K562 (cell line): ENCODE data around the gene ATG14. TPM values are rescaled to one million over a fixed set of nuclear protein-coding genes. Genes with fewer than 3 reads are reported as not detected.

Experiments
- AFF4 ChIP-seq: sonication (generic); formaldehyde crosslinking; IDR thresholded peaks from 2 replicates; pipeline ENCODE4 v1.8.0; 2023; ENCODE audit warnings: mild to moderate bottlenecking, missing genetic modification reagents
- BCOR ChIP-seq: fragments of 450-650 bp; IDR thresholded peaks from 2 replicates; pipeline ENCODE4 v1.6.1; 2016
- BHLHE40 ChIP-seq: IDR thresholded peaks from 2 replicates; pipeline ENCODE4 v1.6.1; 2011; ENCODE audit warnings: low read length, improper control_type of control experiment
- LEF1 ChIP-seq: fragments of 450-650 bp; IDR thresholded peaks from 2 replicates; pipeline ENCODE4 v1.6.1; 2016; ENCODE audit warnings: mild to moderate bottlenecking
- PHTF2 ChIP-seq: fragments of 250-450 bp; sonication (Bioruptor Pico); IDR thresholded peaks from 2 replicates; pipeline ENCODE4 v1.5.0; 2021; ENCODE audit warnings: mild to moderate bottlenecking
- RAD21 ChIP-seq, 2 experiments: fragments of 250-450 bp in 1 of 2; fragments of 450-650 bp in 1 of 2; sonication (Bioruptor Pico) in 1 of 2; formaldehyde crosslinking in 1 of 2; IDR thresholded peaks in 1 of 2; conservative IDR thresholded peaks in 1 of 2; 2 replicates each; pipeline versions ENCODE4 v1.4.0 to v1.8.0; 2020 to 2022; ENCODE audit warnings: mild to moderate bottlenecking in 2 of 2, moderate library complexity in 1 of 2
- RBM17 ChIP-seq: fragments of 200-400 bp; formaldehyde crosslinking; IDR thresholded peaks from 2 replicates; pipeline ENCODE4 v1.6.1; 2017; ENCODE audit warnings: low read depth, mild to moderate bottlenecking, low read length, borderline replicate concordance
- RBM34 ChIP-seq: fragments of 200-400 bp; formaldehyde crosslinking; IDR thresholded peaks from 2 replicates; pipeline ENCODE4 v1.6.1; 2018; ENCODE audit warnings: low read length, borderline replicate concordance; ENCODE audit not compliant: insufficient read depth
- REST ChIP-seq, 2 experiments: fragments of 450-650 bp; formaldehyde crosslinking in 1 of 2; IDR thresholded peaks; 2 replicates each; pipeline versions ENCODE4 v1.4.0 to v1.6.1; 2014 to 2020; ENCODE audit warnings: mild to moderate bottlenecking in 2 of 2, borderline replicate concordance in 1 of 2, low read depth in 1 of 2
- TRIM24 ChIP-seq, 2 experiments: fragments of 450-650 bp; IDR thresholded peaks; 2 replicates each; pipeline ENCODE4 v1.6.1; 2016
- VEZF1 ChIP-seq: fragments of 200-800 bp; sonication (Bioruptor generic); IDR thresholded peaks from 2 replicates; pipeline ENCODE4 v1.6.1; 2017; ENCODE audit warnings: missing genetic modification characterization, missing compliant biosample characterization
- ZNF24 ChIP-seq: fragments of 450-650 bp; IDR thresholded peaks from 2 replicates; pipeline ENCODE4 v1.6.1; 2016
- ZNF263 ChIP-seq: sonication (generic); formaldehyde crosslinking; IDR thresholded peaks from 2 replicates; pipeline ENCODE4 v1.8.0; 2022; ENCODE audit warnings: mild to moderate bottlenecking, missing genetic modification reagents, borderline replicate concordance
- polyA plus RNA-seq, 8 experiments: library from polyadenylated mRNA; depleted of rRNA in 4 of 8; stranded (reverse) in 5 of 8; unstranded in 3 of 8; fragments of >200 nt; fragmentation: Nextera tagmentation in 2 of 8; fragmentation: Illumina TruSeq in 1 of 8; extraction: Ambion mirVana in 2 of 8; extraction: Trizol in 1 of 8; gene quantifications; 2 replicates each; pipeline versions ENCODE4 v1.2.1 to v1.2.3, GENCODE V29; 2011 to 2014; ENCODE audit warnings: inconsistent platforms in 1 of 8, missing spikeins in 1 of 8
- total RNA-seq, 7 experiments: library from RNA; depleted of rRNA in 6 of 7; stranded (reverse); fragments of >200 nt in 6 of 7; fragmentation: Illumina TruSeq in 2 of 7; extraction: Trizol in 2 of 7; gene quantifications; 2 replicates each; pipeline versions ENCODE4 v1.2.1 to v1.2.3, GENCODE V29; 2011 to 2021; ENCODE audit warnings: low replicate concordance in 1 of 7

Gene ATG14
- total and polyA plus RNA-seq, 9 of the 15 experiments (the other 6 are each of a cell fraction or from before 2014, with no cell fraction given): 0.55 to 4.2 (median 3.5) TPM

GRCh38 chr14:55446127-55446736 is 34.6 kb upstream of the ATG14 start (continued):
- TF ChIP-seq PHTF2 (CRISPR knock-in tag) (no peak), AFF4 (CRISPR knock-in tag) (no peak), VEZF1 (CRISPR knock-in tag) (peak; percentile 53; the same call in 1 of the 2 replicates), RAD21 (CRISPR knock-in tag; conservative IDR thresholded peaks at IDR 0.05 in 1 of 2, IDR thresholded peaks at IDR 0.05 in 1 of 2) (peak; percentile 57 to 70), LEF1 (no peak), BHLHE40 (no peak), ZNF263 (CRISPR knock-in tag) (no peak), TRIM24 (IDR thresholded peaks at IDR 0.05) (no peak), RBM34 (no peak), RBM17 (no peak), ZNF24 (no peak), BCOR (no peak), REST (IDR thresholded peaks at IDR 0.05; ENCODE audit: borderline replicate concordance) (peak; percentile 51; the same call in 1 of the 2 replicates), REST (CRISPR knock-in tag; IDR thresholded peaks at IDR 0.05; ENCODE audit: low read depth) (no peak)
